SK-MEL-5 (cell line): Measurements from ENCODE around the gene MRPS9. TPM values are rescaled to one million over a fixed set of nuclear protein-coding genes. Genes with fewer than 3 reads are reported as not detected.
A peak's percentile ranks its signal among the peaks of the same experiment; 100 is the strongest.

Experiments used
- DNase-seq: peaks from one replicate; pipeline ENCODE4 v3.0.0-alpha.2; 2016; ENCODE audit warnings: low read depth, low spot score
- in situ Hi-C: cut with HindIII; loops from 2 replicates; pipeline ENCODE4 v1.10.0; 2016; ENCODE audit warnings: low sequenced_read_pairs, high pct_unique_total_duplicates, low pct_unique_long_range_greater_than_20kb
- total RNA-seq: library from RNA; depleted of rRNA; stranded (reverse); fragments of >200 nt; shearing (Covaris generic); gene quantifications from 2 replicates; pipeline ENCODE4 v1.2.3, GENCODE V29; 2014; rRNA removed

MRPS9 gene
- total RNA-seq, 1 experiment from 2014 or later: 29.1 TPM

- DNase-seq: no peak
- in situ Hi-C loops: no loop called here
Measured at GRCh38 chr2:105138643-105139042, 100.8 kb downstream of the MRPS9 start.

DNA sequence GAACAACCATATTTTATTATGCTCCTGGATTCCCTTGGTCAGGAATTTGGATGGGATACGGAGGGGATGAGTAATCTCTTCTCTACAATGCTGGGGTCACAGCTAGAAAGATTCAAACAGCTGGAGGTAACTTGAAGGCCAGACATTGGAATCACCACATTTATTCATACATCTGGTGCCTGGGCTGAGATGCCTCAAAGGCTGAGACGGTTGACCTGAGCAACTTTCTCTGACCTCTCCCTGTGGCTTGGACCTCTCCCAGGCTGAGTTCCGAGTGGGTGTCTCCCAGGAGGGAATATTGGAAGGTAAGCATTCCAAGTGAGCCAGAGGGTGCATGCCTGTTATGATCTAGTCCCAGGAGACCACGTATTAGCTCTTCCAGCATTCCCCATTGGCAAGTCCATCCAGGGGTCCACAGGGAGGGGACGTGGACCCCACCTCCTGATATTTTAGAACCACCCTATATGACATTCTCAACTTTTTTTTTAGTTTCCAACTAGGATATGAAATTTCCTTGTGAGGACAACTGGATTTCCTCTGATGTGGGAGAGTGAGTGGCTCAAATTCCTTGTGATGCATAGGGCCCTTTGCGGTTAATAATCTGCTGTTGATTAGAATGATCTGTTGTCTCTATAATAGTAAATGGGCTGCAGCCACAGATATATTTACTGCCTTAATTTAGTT is 101.8 kb downstream of the MRPS9 start:
- no peak for DNase-seq
- in situ Hi-C loops: no loop called here

GRCh38 chr2:105140240-105140568 is 102.3 kb downstream of the MRPS9 start:
- in situ Hi-C loops: no loop called here

DNA sequence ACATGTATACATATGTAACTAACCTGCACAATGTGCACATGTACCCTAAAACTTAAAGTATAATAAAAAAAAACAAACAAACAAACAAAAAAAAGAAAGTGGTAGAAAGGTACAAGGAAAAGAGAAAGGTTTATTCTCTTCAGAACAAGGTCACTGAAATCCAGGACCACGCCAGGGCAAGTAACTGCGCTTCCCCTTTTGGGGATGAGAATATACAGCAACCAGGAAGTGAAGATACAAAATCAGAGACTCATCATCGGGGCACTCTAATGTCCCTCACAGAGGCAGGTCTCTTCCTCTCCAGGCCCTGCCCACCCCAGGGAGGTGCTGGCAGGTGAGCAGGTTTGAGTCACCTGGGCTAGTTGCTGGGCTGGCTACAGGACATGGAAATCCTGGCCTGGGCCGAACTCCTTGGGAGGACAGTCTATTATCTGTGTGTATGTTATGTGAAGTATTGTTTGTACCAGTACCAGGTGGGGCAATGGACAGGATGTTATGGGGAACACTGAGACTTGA is 103.3 kb downstream of the MRPS9 start:
- DNase-seq: no peak
- in situ Hi-C loops: no loop called here

More at GRCh38 chr2:105140240-105140568, 102.3 kb downstream of the MRPS9 start:
- DNase-seq: no peak

DNA sequence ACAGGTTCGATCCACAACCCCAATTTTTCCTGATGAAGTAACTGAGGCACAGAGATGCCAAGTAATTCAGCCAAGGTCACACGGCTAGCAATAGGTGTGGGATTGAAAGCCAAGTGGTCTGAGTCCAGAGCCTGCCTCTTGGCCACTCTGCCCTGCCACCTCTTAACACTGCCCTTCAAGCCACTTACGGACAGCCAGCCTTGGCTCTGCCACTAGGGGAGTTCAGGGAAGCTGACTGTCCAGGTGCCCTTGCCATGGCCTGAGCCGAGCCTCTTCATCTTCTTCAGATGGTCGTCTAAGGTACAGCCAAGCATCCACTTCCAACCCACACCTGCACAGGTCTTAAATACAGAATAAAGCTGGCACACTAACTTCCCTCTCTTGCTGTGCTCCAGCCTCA is 104.4 kb downstream of the MRPS9 start:
- in situ Hi-C loops: no loop called here

GRCh38 chr2:105143094-105143466 is 105.2 kb downstream of the MRPS9 start:
- DNase-seq: no peak
- in situ Hi-C loops: no loop called here

More for the DNA sequence above, 104.4 kb downstream of the MRPS9 start:
- DNase-seq: no peak

DNA sequence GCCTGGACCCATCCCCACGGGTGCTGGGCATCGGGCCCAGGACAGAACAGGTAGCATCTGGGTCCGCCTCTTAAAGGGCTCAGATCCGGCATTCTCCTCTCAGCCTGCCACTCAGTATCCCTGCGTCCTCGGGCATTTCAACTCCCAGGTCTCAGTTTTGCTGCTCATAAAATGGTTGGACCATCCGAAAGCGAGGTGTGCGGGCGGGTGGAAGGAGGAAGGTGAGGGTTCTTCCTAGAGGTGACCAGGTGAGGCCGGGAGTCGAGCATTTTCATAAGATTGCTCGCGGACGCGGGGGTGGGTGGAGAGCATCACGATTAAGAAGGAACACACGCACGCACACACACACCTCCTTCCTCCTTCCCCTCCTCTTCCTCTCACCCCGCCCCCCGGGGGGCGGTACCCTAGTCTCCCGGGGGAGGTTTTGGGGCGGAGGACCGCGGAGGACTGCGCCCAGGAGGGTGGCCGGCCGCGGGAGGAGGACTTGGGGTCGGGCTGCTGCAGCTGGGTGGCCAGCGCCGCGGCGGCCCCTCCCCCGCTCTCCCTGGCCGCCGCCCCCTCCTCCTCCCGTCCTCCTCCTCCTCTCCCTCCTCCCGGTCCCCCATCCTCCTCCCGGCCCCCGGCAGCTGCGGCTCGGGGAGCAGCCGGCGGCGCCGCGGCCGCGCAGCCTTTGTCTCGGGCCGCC is 105.7 kb downstream of the MRPS9 start:
- DNase-seq: peak; percentile 56
- in situ Hi-C loops: no loop called here

- in situ Hi-C loops: no loop called here
- DNase-seq: no peak
Measured at GRCh38 chr2:105144152-105144940, 106.5 kb downstream of the MRPS9 start.

- no peak for DNase-seq
- in situ Hi-C loops: no loop called here
Measured at GRCh38 chr2:105144941-105145300, 107.1 kb downstream of the MRPS9 start.

DNA sequence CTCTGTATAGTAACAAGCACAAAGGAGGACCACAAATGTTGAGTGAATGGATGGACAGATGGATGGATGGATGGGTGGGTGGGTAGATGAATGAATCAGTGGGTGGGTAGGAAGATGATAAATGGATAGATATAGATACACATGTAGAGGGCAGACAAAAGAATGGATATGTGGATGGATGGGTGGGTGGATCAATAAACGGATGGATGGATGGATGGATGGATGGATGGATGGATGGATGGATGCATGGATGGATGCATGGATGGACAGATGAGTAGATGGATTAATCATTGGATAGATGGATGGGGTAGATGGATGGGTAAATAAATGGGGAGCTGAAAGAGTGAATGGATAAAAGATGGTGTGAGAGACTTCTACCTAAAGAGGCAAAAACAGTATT is 111.4 kb downstream of the MRPS9 start:
- DNase-seq: no peak
- in situ Hi-C loops: no loop called here

Other genes starting within 250 kb of the MRPS9 start
- 2.2 TPM in 2 replicates for gene POU3F3, start 184.0 kb upstream of the MRPS9 start, total RNA-seq
- 0.21 and 0.98 TPM in 2 replicates for gene GPR45, start 203.7 kb downstream of the MRPS9 start, total RNA-seq